Fibroblast of the conjunctiva (primary cell): ENCODE results near the gene GNG8.

ENCODE experiments used
- DNase-seq: peaks from one replicate; pipeline ENCODE4 v3.0.0-alpha.2; 2010; ENCODE audit warnings: low read depth

GNG8 gene

GRCh38 chr19:46617601-46618000 lies 18.4 kb downstream of the GNG8 start:
- no peak for DNase-seq

- DNase-seq: no peak
Measured at GRCh38 chr19:46616631-46617322, 19.2 kb downstream of the GNG8 start.

GRCh38 chr19:46615966-46616365 lies 20.0 kb downstream of the GNG8 start:
- no peak for DNase-seq

- peak; percentile 67 for DNase-seq
Measured at GRCh38 chr19:46614114-46614722, 21.8 kb downstream of the GNG8 start.

GRCh38 chr19:46613525-46613924 lies 22.5 kb downstream of the GNG8 start:
- DNase-seq: no peak

DNA sequence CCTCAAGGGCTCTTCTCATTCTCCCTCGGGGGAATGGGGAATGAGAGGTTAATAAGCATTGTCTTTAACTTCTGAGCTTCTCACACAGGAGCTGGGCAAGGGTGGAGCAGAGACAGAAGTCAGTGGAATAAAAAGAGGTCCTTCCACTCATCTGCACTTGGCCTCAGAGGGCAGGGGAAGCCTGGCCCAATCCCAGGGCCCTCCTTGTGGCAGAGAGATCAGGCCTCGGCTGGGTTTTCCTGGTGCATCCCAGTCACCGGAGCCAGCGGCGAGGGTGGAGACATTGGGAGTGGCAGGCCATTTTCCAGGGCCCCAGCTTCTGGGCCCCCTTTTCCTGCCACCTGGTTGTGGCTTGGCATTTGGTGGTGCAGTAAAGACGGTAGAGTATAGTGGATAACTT lies 24.2 kb downstream of the GNG8 start:
- DNase-seq: no peak

- no peak for DNase-seq
Measured at GRCh38 chr19:46610851-46611770, 24.9 kb downstream of the GNG8 start.

GRCh38 chr19:46610413-46610775 lies 25.6 kb downstream of the GNG8 start:
- DNase-seq: no peak

GRCh38 chr19:46609511-46610412 lies 26.2 kb downstream of the GNG8 start:
- no peak for DNase-seq

DNA sequence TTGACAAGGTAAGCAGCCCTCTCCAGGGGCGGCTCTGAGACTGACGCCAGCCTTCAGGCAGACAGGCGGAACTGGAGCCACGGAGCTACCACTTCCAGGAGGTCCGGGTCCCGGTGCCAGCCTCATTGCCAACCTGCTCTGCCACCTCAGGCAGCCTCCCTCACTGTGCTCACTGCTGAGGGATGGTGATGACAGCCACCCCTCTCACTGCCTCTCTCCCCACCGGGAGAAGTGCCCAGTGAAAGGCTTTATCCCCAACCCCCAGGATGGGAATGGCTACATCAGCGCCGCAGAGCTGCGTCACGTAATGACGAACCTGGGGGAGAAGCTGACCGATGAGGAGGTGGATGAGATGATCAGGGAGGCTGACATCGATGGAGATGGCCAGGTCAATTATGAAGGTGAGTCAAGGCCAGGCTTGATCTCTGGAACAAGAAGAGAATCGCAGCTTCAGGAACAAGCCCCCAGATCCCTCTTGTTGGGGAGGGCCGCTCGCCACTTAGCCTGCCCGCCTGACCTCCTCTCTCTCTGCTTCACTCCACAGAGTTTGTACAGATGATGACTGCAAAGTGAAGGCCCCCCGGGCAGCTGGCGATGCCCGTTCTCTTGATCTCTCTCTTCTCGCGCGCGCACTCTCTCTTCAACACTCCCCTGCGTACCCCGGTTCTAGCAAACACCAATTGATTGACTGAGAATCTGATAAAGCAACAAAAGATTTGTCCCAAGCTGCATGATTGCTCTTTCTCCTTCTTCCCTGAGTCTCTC lies 27.2 kb downstream of the GNG8 start:
- no peak for DNase-seq

DNA sequence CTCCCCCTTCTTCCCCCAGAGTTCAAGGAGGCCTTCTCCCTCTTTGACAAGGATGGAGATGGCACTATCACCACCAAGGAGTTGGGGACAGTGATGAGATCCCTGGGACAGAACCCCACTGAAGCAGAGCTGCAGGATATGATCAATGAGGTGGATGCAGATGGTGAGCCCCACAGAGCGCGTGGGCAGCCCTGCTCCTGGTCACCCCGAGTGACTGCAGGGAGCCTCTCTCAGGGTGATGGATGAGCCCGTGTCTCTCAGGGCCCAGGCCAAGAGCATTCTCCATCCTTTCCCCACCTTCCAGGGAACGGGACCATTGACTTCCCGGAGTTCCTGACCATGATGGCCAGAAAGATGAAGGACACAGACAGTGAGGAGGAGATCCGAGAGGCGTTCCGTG lies 27.8 kb downstream of the GNG8 start:
- DNase-seq: no peak

- DNase-seq: no peak
Measured at GRCh38 chr19:46607448-46607841, 28.6 kb downstream of the GNG8 start.

DNA sequence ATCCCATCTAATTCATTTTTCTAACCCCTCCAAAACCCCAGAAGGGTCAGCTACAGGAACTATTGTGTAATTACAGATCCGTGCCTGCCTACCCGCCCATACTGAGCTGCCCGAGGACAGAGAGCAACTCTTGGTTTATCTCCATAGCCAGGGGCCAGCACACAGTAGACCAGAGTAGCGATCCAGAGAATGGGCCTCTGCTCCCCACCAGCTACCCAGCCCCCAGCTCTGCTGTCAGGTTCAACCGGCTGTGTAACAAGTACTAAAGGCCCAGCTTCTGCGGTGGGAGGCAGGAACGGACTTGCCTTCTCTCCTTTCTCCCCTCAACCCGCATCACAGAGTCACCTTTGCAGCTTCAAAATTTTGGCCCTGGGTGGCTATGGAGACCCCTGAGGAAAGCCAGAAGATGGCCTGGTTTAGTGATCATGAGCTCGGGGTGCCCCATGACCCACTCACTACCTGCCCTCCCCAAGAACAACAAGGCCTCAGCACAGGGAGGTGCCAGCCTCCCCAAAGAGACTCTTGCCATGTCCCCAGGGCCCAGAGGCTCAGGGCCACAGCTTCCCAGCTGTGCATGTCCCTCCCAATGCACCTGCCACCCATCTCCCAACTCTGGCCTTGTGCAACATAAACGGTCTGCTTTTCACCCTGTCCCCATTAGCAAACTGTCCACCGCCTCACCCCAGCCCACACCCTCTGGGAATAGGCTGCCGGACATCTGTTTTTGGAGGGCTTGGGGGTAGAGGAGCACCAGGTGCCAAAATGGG lies 29.1 kb downstream of the GNG8 start:
- no peak for DNase-seq

DNA sequence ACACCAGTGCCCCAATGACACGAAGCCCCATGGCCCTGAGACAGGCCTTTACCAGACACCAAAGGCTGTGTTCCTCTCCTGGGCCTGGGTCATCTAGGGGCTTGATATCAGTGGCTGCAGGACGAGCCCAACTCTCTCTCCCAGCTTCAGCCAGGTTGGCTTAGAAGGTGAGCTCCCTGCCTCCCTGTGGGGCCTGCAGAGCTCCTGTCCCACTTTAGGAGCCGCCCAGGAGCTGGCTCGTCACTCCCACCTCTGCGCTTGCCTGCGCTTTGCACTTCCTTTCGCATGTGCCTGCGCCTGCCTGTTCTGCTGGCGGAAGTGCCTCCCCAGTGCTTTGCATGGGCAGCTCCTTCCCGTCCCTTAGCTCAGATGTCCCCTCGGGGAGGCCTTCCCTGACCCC lies 30.0 kb downstream of the GNG8 start:
- no peak for DNase-seq

DNA sequence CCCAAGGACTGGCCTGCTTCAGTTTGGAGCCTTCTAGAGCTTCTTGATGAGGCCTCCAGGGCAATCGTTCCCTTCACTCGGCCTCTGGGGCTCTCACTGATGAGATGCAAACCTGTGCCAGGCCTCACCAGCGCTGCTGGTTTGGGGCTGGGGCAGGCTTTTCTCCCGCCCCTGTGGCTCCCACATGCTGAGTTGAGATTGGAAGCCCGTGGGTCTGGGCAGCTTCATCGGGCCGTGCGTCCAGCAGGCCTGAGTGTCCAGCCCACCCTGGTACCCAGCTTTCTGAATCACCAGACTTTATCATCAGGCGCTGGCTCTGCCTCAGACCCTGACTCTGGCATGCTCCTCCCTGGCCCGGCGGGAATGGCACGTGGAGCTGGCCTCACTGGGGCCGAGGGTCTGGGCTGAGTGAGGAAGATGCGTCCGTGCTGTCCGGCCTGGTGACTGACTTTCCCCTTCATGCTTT lies 30.6 kb downstream of the GNG8 start:
- DNase-seq: no peak

DNA sequence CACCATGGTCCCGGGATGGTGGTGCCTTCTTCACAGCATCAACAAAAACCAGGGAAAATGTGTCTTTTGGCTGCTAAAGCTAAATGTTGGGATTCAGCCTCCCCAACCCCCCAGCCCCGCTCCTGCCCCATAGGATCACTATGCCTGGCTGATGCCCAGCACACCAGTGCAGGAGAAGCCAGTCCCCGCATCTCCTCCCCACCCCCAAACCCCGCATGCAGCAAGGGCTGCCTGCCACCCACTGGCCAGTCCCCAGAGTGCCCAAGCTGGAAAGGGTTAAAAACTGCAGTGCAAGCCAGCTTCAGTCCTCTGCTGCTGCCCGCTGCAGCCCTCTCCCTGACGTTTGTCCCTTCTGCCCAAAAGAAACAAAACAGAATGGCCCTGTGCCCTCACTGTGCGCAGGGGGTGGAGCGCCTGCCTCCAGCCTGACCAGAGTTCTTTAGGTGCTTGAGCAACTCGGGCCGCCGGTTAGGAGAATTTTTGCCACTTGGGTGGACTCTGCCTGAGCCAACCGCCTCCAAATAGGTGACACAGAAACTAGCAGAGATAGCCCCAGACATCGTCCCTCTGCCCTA lies 31.1 kb downstream of the GNG8 start:
- no peak for DNase-seq

- no peak for DNase-seq
Measured at GRCh38 chr19:46603752-46604231, 32.2 kb downstream of the GNG8 start.

DNA sequence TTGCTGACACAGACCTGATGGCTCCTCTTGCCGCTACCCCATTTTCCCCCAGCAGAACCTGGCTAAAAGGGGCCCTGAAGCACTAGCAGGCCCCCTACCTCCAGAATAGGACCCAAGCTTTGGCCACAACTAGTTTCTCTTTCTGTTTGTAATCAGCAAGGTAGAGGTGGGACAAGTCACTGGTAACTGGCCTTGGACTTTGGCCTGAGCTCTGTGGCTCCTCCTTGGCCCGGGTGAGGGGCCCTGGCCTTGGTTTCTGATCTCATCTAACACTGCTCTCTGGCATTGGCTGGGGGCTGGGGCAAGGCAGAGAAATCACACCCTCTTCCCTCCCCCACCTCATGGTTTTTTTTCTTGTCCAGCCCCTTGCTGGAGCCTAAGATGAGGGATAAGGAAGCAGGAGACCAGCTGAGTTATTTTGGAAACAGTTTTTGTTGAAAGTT lies 32.8 kb downstream of the GNG8 start:
- no peak for DNase-seq

DNA sequence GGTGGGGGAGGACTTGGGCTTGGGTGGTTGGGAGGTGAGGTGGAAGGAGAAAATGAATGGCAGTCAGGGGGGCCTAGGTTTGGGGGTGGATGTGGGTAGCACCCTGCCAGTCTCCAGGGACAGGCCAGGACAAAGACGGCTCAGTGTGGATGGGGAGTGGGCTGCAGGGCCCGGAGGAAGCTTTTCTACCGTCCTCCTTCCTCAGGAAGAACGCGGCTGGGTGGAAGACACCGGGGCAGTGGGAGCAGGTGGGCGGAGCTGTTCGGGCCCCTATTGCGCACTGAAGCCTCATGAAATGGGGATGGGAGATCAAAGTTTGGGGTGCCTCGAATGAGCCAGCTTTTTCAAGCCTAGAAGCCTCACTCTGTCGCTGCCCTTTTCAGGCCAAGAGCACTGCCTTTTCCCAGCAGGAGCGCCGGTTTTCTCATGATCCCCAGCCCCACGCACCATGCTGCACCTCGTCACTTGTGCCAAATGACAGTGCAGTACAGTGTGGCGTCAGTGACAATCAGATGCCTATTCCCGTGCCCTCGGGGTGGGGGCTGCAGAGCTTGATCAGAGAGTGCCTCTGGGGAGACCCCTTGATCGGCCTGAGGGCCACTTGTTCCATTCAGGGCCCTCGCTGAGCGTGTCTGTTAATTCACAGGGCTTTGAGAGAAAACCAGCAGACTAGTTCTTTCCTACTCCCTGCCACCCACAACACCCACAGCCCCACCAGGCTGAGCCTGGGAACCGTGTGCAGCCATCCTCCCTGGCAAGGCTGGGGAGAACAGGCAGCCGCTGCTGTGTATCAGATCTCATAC lies 33.4 kb downstream of the GNG8 start:
- no peak for DNase-seq
